GM18868 (cell line): ENCODE data around the gene POMZP3.
"Not testable (repeated sequence)": the region's sequence is repeated elsewhere in the genome, so short reads cannot be mapped to it uniquely, and the experiment has no call there.

Experiments used
- ATAC-seq: cut with Tn5 transposase; IDR thresholded peaks from one replicate; pipeline ENCODE4 v1.9.1; 2021; ENCODE audit warnings: mild to moderate bottlenecking, moderate library complexity; ENCODE audit not compliant: unreplicated experiment

POMZP3 gene

DNA sequence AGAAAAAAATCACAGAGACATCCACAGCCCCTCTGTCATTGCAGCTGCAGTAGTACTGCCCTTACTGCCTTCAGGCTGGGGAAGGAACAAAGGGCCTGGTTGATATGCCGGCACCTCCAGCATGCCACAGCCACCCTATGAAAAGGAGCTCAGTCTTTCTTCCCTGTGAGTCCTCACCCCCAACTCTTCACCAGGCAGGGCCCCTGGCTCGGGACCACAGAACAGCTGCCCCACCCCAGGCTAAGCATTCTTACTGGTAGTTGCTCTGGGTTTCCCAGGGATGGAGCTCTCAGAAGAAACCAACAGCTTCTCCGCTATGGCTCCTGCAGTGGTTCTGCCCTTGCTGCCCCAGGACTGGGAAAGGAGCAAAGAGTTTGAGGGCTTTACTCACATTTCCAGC lies 36.0 kb downstream of the POMZP3 start:
- ATAC-seq = not testable (repeated sequence)

GRCh38 chr7:76588586-76588985 lies 38.5 kb downstream of the POMZP3 start:
- peak; percentile 46 for ATAC-seq

DNA sequence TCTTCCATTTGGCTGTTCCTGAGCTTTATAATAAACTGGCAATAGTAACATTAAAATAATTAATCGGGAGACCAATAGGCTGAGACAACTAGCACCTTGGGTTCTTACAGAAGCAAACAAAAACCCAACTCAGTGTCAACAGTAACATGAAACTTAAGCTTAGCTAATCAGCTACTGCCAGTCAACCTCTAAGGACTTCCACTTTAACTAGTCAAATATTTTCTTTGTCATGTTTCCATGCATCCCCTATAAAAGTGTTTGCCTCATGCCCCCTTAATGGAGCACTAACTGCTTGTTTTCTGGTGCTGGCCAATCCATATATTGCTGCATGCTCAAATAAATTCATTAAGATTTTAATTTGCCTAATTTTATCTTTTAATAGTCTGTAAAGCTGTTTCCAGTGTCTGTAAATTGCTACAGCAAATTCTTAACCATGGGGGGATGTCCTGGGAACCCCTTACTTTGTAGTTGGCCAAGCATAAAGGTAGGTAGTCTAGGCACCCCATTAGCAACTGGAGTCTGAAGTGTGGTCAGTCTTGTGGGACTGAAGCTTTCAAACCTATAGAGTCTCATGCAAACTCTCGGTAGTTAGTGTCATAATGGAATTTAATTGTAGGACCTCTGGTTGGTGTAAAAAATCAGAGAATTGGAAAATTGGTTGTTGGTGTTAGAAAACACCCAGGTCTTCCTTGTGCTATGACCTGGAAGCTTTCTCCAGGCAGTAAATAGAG lies 40.3 kb downstream of the POMZP3 start:
- ATAC-seq = peak; percentile 30

GRCh38 chr7:76583636-76584281 lies 43.3 kb downstream of the POMZP3 start:
- ATAC-seq = not testable (repeated sequence)

DNA sequence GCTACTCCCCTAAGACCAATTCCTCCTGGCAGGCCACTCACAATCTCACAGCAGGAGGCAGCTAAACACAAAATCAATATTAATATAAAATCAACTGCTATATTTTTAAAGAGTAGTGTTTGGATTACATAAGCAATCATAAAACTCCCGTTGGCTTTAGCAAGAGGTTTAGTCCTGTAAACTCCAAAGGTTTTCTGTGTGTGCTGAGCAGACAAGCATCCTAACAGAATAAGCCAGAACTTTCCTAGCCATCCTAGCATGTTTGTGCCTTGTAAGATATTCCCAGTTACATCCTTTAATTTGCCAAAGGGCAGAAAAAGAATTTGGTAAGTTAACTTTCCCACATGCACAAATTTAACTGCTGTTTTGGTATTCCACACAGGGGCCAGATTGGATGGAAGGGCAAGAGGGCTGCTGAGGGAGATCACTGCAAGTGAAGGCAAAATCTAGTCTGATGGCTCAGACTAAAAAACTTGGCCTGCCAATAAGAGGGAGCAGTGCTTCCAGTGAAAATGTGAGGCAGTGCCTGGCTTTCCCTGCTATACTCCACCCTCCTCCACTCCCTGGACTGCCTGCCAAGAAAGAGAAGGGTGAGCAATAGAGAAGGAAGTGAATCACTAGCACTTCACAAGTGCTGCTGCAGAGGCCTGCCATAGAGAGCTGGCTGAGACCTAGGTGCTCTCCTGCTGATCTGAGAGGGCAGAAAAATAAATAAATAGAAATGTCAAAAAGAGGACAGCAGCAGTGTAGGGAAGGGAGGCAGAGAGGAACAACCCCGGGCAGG lies 44.0 kb downstream of the POMZP3 start:
- ATAC-seq = not testable (repeated sequence)

GRCh38 chr7:76575919-76576655 lies 51.0 kb downstream of the POMZP3 start:
- ATAC-seq = not testable (repeated sequence)

DNA sequence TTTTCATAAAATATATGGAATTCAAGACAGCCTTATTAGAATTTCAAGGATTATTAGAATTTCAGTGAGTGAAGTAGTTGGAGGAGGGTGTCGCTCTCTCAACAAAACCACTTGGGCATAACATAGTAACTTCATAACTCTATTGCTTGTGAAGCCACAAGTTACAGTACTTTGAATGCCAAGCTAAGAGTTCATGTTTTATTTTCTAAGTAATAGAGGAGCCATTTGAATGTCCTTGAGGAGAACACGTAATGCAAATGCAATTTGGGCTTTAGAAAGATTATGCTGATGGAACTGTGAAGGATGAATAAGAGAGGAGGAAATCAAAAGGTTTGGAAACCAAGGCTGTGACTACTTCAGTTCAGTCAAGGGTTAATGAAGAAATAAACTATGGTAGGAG lies 51.6 kb downstream of the POMZP3 start:
- not testable (repeated sequence) for ATAC-seq

GRCh38 chr7:76572296-76572695 lies 54.8 kb downstream of the POMZP3 start:
- not testable (repeated sequence) for ATAC-seq

DNA sequence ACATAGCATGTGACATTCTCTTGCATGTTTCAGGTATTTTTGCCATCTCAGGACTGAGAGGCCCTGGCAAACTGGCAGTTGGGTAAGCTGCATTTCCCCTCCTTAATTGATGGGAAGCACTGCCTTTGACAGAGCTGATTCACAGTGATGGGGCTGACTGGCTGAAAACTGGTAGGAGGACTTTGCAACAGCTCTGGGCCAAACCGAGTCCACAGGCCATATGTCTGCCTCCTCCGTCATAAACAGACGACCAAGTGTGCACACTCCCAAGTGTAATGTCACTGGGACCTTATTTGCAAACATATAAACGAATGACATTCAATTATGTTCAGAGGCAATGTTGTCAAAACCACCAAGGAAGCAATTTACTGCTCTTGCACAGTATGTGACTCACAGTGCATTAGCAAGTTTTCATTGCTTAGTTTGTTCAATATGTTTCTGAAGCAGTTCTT lies 56.7 kb downstream of the POMZP3 start:
- not testable (repeated sequence) for ATAC-seq

DNA sequence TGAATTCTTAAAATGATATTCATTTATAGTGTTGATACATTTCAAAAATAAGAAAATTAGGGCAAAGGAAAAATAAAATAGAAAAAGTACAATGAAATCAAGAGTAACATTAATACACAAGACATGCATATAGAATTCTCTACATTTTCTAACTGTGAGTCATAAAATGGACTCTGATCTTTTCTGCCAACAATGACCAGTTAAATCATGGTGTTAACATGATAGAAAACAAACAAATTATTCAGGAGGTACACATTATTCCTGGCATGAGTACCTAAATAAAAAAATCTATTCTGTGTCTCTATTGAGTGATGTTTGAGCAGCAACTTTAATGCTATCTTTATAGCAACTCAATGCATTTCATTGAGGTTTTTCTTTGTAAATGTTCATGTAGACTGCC lies 58.3 kb downstream of the POMZP3 start:
- not testable (repeated sequence) for ATAC-seq

- not testable (repeated sequence) for ATAC-seq
Observed at GRCh38 chr7:76567753-76568152, 59.3 kb downstream of the POMZP3 start.

GRCh38 chr7:76567311-76567710 lies 59.8 kb downstream of the POMZP3 start:
- ATAC-seq = not testable (repeated sequence)

DNA sequence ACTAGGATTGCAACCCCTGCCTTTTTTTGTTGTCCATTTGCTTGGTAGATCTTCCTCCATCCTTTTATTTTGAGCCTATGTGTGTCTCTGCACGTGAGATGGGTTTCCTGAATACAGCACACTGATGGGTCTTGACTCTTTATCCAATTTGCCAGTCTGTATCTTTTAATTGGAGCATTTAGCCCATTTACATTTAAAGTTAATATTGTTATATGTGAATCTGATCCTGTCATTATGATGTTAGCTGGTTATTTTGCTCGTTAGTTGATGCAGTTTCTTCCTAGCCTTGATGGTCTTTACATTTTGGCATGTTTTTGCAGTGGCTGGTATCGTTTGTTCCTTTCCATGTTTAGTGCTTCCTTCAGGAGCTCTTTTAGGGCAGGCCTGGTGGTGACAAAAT lies 62.1 kb downstream of the POMZP3 start:
- ATAC-seq = not testable (repeated sequence)

- not testable (repeated sequence) for ATAC-seq
Observed at GRCh38 chr7:76561342-76561741, 65.7 kb downstream of the POMZP3 start.

GRCh38 chr7:76560157-76560556 lies 66.9 kb downstream of the POMZP3 start:
- not testable (repeated sequence) for ATAC-seq
